Mesodermal cell (in vitro differentiated cells): ENCODE measurements around the gene CENPT.
"Not testable (repeated sequence)": the region's sequence is repeated elsewhere in the genome, so short reads cannot be mapped to it uniquely, and the experiment has no call there.

Experiments used
- H3K27ac ChIP-seq: 2 replicates; pipeline ENCODE4 v1.7.0; 2013; ENCODE audit warnings: mild to moderate bottlenecking, low read depth, low read length, moderate library complexity; ENCODE audit not compliant: severe bottlenecking
- H3K36me3 ChIP-seq: 2 replicates; pipeline ENCODE4 v1.7.1; 2013; ENCODE audit warnings: mild to moderate bottlenecking, low read length, moderate library complexity; ENCODE audit not compliant: control insufficient read depth, insufficient read depth
- H3K4me1 ChIP-seq: one replicate; pipeline ENCODE4 v1.7.1; 2013; ENCODE audit warnings: mild to moderate bottlenecking, low read length; ENCODE audit not compliant: insufficient read depth, control insufficient read depth, poor library complexity, severe bottlenecking
- H3K4me3 ChIP-seq: 2 replicates; pipeline ENCODE4 v1.7.0; 2013; ENCODE audit warnings: low read length, control low read depth, mild to moderate bottlenecking; ENCODE audit not compliant: insufficient read depth, poor library complexity, severe bottlenecking; ENCODE audit errors: extremely low read depth
- H3K9me3 ChIP-seq: 2 replicates; pipeline ENCODE4 v1.7.1; 2013; ENCODE audit warnings: mild to moderate bottlenecking, low read length, moderate library complexity; ENCODE audit not compliant: control insufficient read depth
- WGBS, 2 experiments: methylation state at CpG; one replicate each; pipeline ENCODE4 v1.1.5; 2013; ENCODE audit warnings: missing lambda C conversion rate in 2 of 2; ENCODE audit not compliant: insufficient coverage in 2 of 2; 5-methylcytosine and 5-hydroxymethylcytosine counted together

The CENPT gene

DNA sequence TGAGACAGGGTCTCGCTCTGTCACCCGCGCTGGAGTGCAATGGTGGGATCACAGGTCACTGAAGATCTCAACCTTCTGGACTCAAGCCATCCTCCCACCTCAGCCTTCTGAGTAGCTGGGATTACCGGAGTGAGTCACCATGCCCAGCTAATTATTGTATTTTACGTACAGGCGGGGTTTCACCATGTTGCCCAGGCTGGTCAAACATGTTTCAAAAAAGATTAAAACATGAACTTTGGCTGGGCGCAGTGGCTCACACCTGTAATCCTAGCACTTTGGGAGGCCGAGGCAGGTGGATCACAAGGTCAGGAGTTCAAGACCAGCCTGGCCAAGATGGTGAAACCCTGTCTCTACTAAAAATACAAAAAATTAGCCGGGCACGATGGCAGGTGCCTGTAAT is 10.3 kb downstream of the CENPT start:
- WGBS, 2 experiments: 80 to 96% methylated on average over 6 to 7 of the region's 10 CpGs
- not testable (repeated sequence) for H3K27ac ChIP-seq, H3K36me3 ChIP-seq

DNA sequence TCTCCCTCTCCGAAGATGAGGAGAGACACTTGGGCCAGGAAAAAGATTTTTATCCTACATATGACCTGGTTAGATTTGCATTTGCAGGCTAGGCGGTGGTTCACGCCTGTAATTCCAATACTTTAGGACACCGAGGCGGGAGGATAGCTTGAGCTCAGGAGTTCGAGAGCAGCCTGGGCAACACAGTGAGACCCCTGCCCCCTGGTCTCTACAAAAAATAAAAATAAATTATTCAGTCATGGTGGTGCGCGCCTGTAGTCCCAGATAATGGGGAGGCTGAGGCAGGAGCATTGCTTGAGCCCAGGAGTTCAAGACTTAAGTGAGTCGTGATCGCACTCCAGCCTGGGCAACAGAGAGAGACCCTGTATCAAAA is 13.3 kb downstream of the CENPT start:
- Histone ChIP-seq H3K4me3 (peak overlapping the region; percentile 76), H3K4me1 (peaks cover 12% of the 10 kb centered on the region), H3K36me3 (peaks cover 25% of the 10 kb centered on the region), H3K27ac (no peak overlapping the region), H3K9me3 (no peaks in the 10 kb centered on the region)
- WGBS, 2 experiments: 90 to 95% methylated on average over 7 to 8 of the region's 10 CpGs

More for the DNA sequence above, 10.3 kb downstream of the CENPT start:
- not testable (repeated sequence) for H3K9me3 ChIP-seq, H3K4me1 ChIP-seq, H3K4me3 ChIP-seq

DNA sequence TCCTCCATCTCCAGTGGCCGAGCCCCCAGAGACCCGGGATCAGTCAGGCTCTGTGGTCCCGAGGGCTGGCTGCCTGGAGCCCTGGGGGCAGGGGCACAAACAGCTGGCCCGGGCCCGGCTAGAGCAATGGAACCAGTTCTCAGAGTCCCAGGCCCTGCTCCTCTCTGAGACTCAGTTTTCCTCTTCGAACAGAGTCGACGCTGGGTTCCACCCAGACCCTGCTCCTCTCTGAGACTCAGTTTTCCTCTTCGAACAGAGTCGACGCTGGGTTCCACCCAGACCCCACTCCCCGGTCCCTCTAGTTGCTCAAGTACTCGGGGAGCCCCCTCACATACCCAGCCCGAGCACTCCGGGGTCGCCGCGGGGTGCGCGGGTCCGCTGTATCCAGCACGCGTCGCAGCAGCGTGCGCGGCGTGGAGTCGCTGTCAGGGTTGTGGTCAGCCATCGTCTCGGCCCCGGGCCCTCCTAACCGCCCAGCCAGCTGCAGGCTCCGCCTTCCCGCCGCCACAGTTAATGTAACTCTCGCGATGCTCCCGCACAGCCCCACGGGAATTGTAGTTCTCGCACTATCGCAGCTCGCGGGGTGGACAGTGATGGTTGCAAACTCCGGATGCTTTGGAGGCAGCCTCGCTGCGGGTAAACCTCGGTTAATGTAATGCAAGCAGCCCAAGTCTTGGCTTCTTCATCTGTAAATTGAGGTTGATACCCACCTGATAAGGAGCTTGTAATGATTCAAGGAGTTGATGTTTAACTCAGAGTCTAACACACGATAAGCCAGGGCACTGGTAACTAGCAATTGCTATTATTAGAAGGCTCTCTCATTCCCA is 13.9 kb downstream of the CENPT start:
- Histone ChIP-seq H3K4me1 (peaks cover 12% of the 10 kb centered on the region), H3K4me3 (peak overlapping the region; percentile 76), H3K9me3 (no peaks in the 10 kb centered on the region), H3K36me3 (peaks cover 26% of the 10 kb centered on the region), H3K27ac (peak overlapping the region; percentile 41)
- 2% methylated on average over 42 to 48 of the region's 49 CpGs for WGBS, 2 experiments

DNA sequence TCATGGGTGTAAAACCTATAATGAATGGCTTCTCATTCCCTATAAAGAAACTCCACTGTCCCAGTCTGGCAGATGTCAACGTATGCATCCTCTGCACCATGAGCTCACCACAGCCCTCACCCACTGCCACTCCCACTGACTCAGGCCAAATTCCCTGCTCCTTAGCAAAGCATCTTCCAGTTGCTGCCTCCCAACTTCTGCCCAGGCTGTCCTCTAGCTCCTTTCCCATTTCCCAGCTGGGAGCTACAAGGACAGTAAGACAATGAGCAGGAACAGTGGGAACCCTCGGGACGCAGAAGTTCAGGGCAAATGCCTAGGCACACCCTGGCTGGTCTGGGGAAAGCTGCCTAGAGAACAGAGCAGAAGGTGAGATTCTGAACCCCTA is 14.5 kb downstream of the CENPT start:
- WGBS, 2 experiments: 14 to 22% methylated on average over 3 of the region's 3 CpGs
- Histone ChIP-seq H3K4me3 (peak overlapping the region; percentile 76), H3K4me1 (peaks cover 12% of the 10 kb centered on the region), H3K36me3 (peaks cover 31% of the 10 kb centered on the region), H3K9me3 (no peaks in the 10 kb centered on the region), H3K27ac (peak overlapping the region; percentile 41)

DNA sequence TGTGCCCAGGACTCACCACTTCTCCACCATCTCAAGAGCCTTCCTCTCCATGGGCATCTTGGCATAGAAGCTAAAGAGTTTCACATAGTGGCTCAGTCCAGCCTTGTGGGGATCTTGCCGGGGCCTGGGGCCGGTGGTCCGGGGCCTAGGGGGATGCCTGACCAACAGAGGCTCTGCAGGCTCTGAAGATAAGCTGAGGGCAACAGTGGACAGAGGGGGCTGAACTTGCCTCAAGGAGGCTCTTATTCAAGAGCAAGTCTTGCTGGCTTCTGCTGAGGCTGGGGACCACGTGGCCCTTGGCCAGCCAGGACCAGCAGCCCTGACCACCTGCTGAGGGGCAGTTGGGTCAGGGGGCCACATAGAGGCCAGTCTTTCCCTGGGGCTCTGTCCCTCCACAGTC is 18.8 kb downstream of the CENPT start:
- no peak overlapping the region for H3K27ac ChIP-seq
- H3K36me3 ChIP-seq: peaks cover 47% of the 10 kb centered on the region
- H3K4me3 ChIP-seq: no peak overlapping the region
- WGBS, 2 experiments: 98 to 100% methylated on average over 3 to 4 of the region's 4 CpGs
- peaks cover 12% of the 10 kb centered on the region for H3K4me1 ChIP-seq
- H3K9me3 ChIP-seq: no peaks in the 10 kb centered on the region

DNA sequence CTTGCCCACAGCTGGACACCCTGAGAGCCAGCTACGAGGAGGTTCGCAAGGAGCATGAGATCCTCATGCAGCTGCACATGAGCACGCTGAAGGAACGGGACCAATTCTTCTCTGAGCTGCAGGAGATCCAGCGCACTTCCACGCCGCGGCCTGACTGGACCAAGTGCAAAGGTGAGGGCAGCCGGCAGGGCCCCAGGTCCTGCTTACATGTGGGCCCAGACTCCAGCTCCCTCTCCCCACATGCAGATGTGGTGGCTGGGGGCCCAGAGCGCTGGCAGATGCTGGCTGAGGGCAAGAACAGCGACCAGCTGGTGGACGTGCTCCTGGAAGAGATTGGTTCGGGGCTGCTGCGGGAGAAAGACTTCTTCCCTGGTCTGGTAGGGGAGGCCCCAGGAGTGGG is 21.6 kb downstream of the CENPT start:
- Histone ChIP-seq H3K4me1 (no peaks in the 10 kb centered on the region), H3K27ac (no peak overlapping the region), H3K9me3 (no peaks in the 10 kb centered on the region), H3K36me3 (peaks cover 34% of the 10 kb centered on the region), H3K4me3 (no peak overlapping the region)
- WGBS, 2 experiments: 95 to 96% methylated on average over 9 to 14 of the region's 14 CpGs

DNA sequence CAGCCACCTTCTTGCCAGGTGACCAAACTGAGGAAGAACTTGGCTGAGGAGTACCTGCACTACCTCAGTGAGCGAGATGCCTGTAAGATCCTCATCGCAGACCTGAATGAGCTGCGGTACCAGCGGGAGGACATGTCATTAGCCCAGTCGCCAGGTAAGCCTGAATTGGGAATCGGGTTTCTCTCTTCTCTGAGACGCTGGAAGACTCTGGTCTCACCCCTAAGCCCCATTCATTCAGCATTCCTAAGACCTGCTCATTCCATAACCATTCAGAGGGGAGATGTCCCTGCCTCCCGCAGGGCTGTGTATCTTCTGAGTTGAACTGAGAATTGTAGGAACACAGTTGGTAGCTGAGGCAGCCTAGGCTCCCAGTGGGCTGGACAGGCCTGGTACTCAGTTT is 22.4 kb downstream of the CENPT start:
- H3K36me3 ChIP-seq: peaks cover 28% of the 10 kb centered on the region
- H3K27ac ChIP-seq: no peak overlapping the region
- H3K9me3 ChIP-seq: no peaks in the 10 kb centered on the region
- no peaks in the 10 kb centered on the region for H3K4me1 ChIP-seq
- 82 to 84% methylated on average over 5 to 8 of the region's 8 CpGs for WGBS, 2 experiments
- no peak overlapping the region for H3K4me3 ChIP-seq

DNA sequence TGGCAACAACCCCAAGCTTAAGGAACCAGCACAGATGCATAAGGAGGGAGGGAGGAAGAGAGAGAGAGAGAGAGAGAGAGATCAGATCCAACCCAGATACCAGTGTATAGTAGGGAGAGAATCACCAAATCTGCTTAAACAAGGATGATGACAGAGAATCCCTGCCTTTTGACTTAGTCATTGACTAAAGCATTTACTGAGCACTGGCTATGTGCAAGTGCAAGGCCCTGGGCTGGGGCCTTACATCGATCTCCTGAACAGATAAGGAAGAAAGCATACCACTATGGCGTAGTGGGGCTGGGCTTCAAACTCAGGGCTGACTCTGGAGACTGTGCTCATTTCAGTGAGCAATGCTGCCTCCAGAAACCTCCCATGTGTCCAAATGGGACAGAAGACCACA is 25.0 kb downstream of the CENPT start:
- Histone ChIP-seq H3K9me3 (no peaks in the 10 kb centered on the region), H3K4me3 (no peak overlapping the region), H3K36me3 (peaks cover 12% of the 10 kb centered on the region), H3K27ac (no peak overlapping the region), H3K4me1 (no peaks in the 10 kb centered on the region)
- WGBS, 2 experiments: 93 to 100% methylated on average over 2 of the region's 2 CpGs

DNA sequence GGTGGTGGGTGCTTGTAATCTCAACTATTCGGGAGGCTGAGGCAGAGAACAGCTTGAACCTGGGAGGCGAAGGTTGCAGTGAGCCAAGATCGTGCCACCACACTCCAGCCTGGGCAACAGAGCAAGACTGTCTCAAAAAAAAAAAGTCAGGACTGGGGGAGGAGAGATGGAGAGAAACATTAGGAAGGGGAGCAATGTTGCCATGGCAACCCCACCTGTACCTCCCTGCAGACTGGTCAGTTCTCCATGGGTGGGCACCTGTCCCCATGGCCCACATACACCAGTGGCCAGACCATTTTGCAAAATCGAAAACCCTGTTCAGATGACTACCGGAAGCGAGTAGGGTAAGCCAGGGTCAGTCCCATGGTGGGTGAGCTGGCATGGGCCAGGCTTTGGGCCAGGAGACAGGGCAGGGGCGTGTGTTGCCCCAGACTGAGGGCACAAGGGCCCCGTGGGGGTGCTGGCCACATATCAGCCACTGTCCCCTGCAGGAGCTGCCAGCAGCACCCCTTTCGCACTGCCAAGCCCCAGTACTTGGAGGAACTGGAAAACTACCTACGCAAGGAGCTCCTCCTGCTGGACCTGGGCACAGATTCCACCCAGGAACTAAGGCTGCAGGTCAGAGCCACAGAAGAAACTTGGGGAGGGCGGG is 26.8 kb downstream of the CENPT start:
- 84 to 94% methylated on average over 9 to 10 of the region's 11 CpGs for WGBS, 2 experiments
- H3K27ac ChIP-seq: no peak overlapping the region
- H3K4me1 ChIP-seq: no peaks in the 10 kb centered on the region
- no peaks in the 10 kb centered on the region for H3K36me3 ChIP-seq
- H3K4me3 ChIP-seq: no peak overlapping the region
- H3K9me3 ChIP-seq: no peaks in the 10 kb centered on the region

DNA sequence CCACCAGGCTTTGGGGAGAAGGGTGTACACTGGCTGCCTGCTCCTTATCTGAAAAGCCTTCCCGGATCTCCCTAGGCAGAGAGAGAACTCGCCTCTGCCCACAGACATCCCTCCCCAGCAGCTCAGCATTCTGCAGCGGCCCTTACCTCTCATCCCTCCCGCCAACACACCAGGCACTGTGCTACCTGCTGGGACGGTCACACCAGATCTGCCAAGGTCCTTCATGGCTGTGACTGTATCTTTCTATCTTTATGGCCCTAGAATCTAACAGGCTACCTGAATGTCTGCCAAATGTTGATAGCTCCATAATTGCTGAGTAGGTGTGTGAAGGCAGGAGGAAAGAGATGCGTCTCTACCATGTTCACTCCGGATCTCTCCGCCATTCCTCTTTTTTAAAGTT is 32.9 kb downstream of the CENPT start:
- H3K4me1 ChIP-seq: no peaks in the 10 kb centered on the region
- no peak overlapping the region for H3K27ac ChIP-seq
- no peaks in the 10 kb centered on the region for H3K36me3 ChIP-seq
- 78 to 88% methylated on average over 5 to 6 of the region's 8 CpGs for WGBS, 2 experiments
- no peak overlapping the region for H3K4me3 ChIP-seq
- H3K9me3 ChIP-seq: no peaks in the 10 kb centered on the region

DNA sequence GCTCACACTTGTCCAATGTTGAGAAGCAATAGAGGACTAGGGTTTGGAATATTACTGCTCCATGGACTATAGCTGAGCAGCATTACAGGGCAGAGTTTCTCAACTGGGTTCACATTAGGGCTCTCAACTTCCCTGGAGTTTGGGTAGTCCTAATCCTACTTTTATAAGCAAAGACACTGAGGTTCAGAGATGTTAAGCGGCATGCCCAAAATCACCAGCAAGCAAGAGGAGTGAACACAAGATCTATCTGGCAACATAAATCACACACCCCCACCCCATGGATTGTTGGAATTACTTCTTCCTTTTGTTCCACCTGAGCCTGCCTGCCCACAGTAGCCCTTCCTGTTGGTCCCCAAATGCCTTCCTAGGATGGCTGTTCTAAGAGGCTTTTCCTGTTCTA is 35.6 kb downstream of the CENPT start:
- Histone ChIP-seq H3K9me3 (no peaks in the 10 kb centered on the region), H3K27ac (no peak overlapping the region), H3K36me3 (no peaks in the 10 kb centered on the region), H3K4me3 (no peak overlapping the region), H3K4me1 (no peaks in the 10 kb centered on the region)
- 92% methylated on average over 1 of the region's 1 CpG; no CpG with 5 or more reads in 1 of the 2 experiments for WGBS, 2 experiments
